Glomerular visceral epithelial cell (primary cell): ENCODE data around the gene PDPK1.
A peak's percentile ranks its signal among the peaks of the same experiment; 100 is the strongest.
"Not testable (repeated sequence)": the region's sequence is repeated elsewhere in the genome, so short reads cannot be mapped to it uniquely, and the experiment has no call there.

Source experiments
- DNase-seq: peaks from one replicate; pipeline ENCODE4 v3.0.0-alpha.2; 2016; ENCODE audit errors: extremely low spot score

PDPK1 gene

GRCh38 chr16:2523801-2524231 lies 14.0 kb upstream of the PDPK1 start:
- no peak for DNase-seq

DNA sequence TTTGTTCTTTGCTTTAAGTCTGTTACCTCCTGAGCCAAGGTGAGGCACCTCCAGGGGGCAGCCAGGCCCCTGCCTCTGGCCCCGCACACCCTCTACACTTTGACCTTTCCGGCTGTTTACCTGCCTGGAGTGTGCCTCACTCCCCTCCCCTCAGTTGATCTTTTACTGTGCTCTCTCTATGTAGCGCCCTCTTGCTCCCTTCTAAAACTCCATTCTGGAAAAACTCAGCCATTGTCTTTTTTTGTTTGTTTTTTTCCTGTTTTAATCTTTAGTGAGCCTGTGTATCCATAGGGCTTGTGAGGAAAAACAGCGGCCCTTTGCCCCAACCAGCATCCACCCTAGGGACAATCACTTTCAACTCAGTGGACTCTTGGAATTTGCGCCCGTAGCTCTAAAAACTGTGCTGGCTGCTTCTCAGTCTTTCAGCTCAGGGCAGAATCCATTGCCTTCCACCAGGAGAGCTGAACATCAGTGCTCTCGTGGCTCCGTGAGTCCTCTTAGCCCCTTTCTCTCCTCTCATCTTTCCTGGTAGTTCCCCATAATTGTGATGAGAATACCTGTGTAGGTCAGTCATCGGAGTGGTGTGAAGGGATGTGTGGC lies 13.4 kb upstream of the PDPK1 start:
- no peak for DNase-seq

DNA sequence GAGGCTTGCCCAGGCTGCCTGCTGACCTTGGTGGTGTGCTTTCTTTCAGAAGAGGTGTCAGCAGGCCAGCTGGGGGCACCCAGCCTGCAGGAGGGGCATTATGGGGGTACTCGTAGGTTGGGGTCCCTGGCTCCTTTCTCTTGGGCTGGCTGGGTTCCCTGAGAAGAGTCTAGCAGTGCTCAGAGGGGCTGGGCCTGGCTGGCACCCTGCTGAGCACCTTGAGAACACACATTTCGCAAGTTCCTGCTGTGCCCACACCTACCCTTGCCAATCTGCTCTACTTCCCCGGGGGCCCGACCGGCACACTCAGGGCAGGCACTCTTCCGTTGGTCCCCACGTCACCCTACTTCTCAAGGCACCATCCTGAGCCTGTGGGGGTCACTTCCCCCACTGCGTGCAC lies 11.7 kb upstream of the PDPK1 start:
- no peak for DNase-seq

- DNase-seq = no peak
Measured at GRCh38 chr16:2527071-2527783, 10.6 kb upstream of the PDPK1 start.

DNA sequence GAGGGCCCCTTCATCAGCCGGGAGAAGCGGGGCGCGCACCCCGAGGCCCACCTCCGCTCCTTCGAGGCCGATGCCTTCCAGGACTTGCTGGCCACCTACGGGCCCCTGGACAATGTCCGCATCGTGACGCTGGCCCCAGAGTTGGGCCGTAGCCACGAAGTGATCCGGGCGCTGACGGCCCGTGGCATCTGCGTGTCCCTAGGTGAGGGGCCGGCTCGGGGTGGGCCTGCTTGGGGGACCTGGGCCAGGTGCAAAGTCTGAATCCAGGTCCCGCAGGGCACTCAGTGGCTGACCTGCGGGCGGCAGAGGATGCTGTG lies 10.1 kb upstream of the PDPK1 start:
- no peak for DNase-seq

GRCh38 chr16:2528161-2529060 lies 9.4 kb upstream of the PDPK1 start:
- no peak for DNase-seq

- DNase-seq = no peak
Measured at GRCh38 chr16:2529061-2529931, 8.5 kb upstream of the PDPK1 start.

- no peak for DNase-seq
Measured at GRCh38 chr16:2529961-2530628, 7.7 kb upstream of the PDPK1 start.

GRCh38 chr16:2530629-2531318 lies 7.0 kb upstream of the PDPK1 start:
- no peak for DNase-seq

DNA sequence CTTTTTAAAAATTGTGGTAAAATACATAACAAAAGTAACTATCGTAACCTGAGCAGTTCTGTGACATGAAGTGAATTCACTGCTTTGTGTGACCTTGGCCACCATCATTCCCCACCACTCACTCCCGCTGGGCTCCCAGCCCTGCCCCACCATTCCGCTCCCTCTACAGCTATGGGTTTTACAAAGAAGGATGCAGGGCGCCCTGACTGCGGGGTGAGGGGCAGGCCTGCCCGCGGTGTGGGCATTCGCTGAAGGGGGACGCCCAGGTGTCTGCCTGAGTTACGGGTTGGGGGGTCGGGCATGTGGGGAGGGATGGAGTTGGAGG lies 6.5 kb upstream of the PDPK1 start, which contains the start of gene CEMP1:
CEMP1 (minus strand) TSS at position 38 of the 325 bp plus-strand sequence. CDS start 335 bp downstream, outside the sequence.
- no peak for DNase-seq

DNA sequence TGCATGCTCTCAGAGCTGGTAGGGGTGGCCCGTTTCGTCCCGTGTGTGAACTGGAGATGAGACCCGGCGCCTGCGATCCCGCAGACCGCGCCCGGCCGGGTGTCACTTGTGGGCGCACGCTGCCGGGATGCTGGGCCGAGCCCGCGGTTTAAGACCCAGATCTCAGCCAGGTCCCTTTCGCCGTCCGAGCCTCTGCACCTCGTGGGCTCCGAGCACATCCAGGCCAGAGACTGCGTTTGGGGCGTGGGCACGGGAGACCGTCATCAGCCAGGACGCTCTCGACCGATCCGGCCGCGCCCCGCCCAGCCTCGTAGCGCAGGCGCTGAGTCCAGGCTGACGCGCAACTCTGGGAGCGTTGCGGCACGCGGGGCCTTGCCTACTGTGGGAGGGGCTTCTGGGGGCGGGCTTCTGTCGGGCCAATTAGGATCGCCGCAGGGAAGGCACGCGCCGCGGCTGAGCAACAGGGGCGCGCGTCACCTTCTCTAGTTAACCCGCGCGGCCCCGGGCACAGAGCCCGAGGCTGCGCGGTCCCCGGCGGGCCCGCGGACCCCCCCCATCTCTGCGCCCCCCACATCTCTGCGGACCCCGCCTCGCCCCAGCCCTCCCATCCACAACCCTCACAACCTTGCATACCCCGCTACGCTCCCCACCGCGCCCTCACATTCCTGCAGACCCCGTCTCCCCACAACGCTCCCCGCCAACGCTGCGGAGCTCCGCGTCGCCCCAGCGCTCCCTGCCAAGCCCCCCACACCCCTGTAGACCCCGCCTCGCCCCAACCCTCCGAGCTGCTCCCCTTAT lies 5.9 kb upstream of the PDPK1 start:
- peak; percentile 96 for DNase-seq

DNA sequence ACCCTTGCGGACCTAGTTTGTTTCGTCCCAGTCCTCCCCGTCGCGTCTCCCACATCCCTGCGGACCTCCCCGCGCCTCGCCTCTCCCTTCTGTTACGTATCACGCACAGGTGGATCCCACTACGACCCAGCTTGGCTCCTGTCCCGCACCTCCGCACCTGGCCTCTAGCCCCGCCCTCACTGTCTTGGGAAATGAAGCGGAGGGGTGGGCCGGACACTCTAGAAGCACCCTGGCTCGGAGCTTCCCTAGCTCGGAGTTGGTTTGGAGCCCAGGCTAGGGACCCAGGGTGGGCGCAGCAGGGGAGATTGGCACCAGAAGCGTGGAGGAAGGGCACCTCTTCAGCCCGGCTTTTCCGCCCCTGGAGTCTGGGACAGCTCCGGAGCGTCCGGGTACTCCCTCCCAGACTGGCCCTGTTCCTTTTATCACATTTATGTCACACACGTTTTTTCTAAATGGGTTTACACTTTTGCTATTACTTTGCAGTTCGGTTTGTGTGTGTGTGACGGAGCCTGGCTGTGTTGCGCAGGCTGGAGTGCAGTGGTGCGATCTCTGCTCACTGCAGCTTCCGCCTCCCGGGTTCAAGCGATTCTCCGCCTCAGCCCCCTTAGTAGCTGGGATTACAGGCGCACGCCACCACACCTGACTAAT lies 5.2 kb upstream of the PDPK1 start:
- peak; percentile 67 for DNase-seq

- not testable (repeated sequence) for DNase-seq
Measured at GRCh38 chr16:2533142-2533755, 4.6 kb upstream of the PDPK1 start.

DNA sequence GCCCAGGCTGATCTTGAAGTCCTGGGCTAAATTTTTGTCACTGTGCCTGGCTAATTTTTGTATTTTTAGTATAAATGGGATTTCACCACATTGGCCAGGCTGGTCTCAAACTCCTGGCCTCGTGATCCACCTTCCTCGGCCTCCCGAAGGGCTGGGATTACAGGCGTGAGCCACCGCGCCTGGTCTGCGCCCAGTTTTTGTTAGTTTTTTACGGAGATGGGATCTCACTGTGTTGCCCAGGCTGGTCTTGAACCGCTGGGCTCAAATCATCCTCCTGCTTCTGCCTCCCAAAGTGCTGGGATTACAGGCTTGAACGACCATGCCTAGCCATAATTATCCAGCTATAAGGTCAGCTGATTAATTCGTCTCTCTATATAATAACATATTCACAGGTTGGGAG lies 3.9 kb upstream of the PDPK1 start:
- no peak for DNase-seq

DNA sequence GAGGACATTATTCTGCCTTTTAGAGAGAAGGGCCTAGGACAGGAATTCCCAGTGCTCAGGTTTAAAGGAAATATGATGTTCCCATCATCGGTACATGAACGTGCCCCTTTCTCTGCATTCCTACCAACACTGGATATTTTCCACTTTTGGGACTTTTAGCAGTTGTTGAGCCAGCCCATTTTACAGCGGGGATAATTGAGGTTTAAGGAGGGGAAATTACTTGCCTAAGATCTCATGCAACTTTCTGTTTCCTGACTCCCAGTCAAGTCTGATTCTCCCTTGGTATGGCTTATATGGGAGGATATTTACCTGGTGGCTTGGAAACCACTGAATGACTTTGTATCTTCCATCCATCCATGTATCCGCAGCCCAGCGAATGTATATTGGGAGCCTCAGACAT lies 3.5 kb upstream of the PDPK1 start:
- DNase-seq = not testable (repeated sequence)

- DNase-seq = no peak
Measured at GRCh38 chr16:2535625-2536013, 2.2 kb upstream of the PDPK1 start.

GRCh38 chr16:2539192-2539844 lies 1.5 kb downstream of the PDPK1 start:
- not testable (repeated sequence) for DNase-seq

GRCh38 chr16:2539845-2540458 lies 2.1 kb downstream of the PDPK1 start:
- DNase-seq = not testable (repeated sequence)
